ENCODE data around the gene TMOD1. TPM values are rescaled to one million over a fixed set of nuclear protein-coding genes. Genes with fewer than 3 reads are reported as not detected.
A peak's percentile ranks its signal among the peaks of the same experiment; 100 is the strongest.
"Not testable (repeated sequence)": the region's sequence is repeated elsewhere in the genome, so short reads cannot be mapped to it uniquely, and the experiment has no call there.

TMOD1 gene
- total and polyA plus RNA-seq, 4 experiments from 2014 or later = 2.1 to 3.3 (median 2.6) TPM

- ChIA-PET POLR2A (ENCODE audit: partially characterized antibody) (no interaction called here), CTCF (ENCODE audit: partially characterized antibody) (interaction anchor here (1.0 to 2.1 kb wide), 2 partner anchors 11 to 12 kb away, joined by 3 to 5 read pairs; no protein-coding TSS in a partner anchor)
- Mint-ChIP-seq H3K27me3 (no peaks in the 10 kb centered on the region), H3K27ac (no peak overlapping the region), H3K4me1 (no peaks in the 10 kb centered on the region), H3K36me3 (peaks cover 68 to 78% of the 10 kb centered on the region in 2 donors), H3K9me3 (peaks cover 0 to 9% (median 0%) of the 10 kb centered on the region in 8 donors), H3K4me3 (no peak overlapping the region)
- Histone ChIP-seq H3K4me3 (ENCODE audit: low read length in 2 of 2) (no peak overlapping the region), H3K4me1 (ENCODE audit: insufficient read depth, low read length) (no peaks in the 10 kb centered on the region), H3K27me3 (ENCODE audit: insufficient read depth, low read length) (no peaks in the 10 kb centered on the region), H3K36me3 (ENCODE audit: insufficient read depth, low read length) (peaks cover 21% of the 10 kb centered on the region), H3K27ac (ENCODE audit: low read depth, low read length) (no peak overlapping the region), H3K9me3 (ENCODE audit: control insufficient read depth in 1 of 2, low read length in 2 of 2) (no peaks in the 10 kb centered on the region)
- DNase-seq = no peak
- intact Hi-C loops (cut with micrococcal nuclease) = no loop called here
Measured at GRCh38 chr9:97480749-97481148, 20.7 kb upstream of the TMOD1 start.

- H3K9me3 ChIP-seq (ENCODE audit: control insufficient read depth in 1 of 2, low read length in 2 of 2) = no peaks in the 10 kb centered on the region
- no peaks in the 10 kb centered on the region for H3K27me3 ChIP-seq (ENCODE audit: insufficient read depth, low read length)
- Mint-ChIP-seq H3K36me3 (peaks cover 87 to 90% of the 10 kb centered on the region in 2 donors), H3K27me3 (no peaks in the 10 kb centered on the region), H3K27ac (no peak overlapping the region), H3K4me1 (no peaks in the 10 kb centered on the region), H3K4me3 (no peak overlapping the region), H3K9me3 (peaks cover 0 to 18% (median 8%) of the 10 kb centered on the region in 8 donors)
- H3K4me3 ChIP-seq (ENCODE audit: low read length in 2 of 2) = no peak overlapping the region
- POLR2A ChIA-PET (ENCODE audit: partially characterized antibody) = no interaction called here
- CTCF ChIA-PET (ENCODE audit: partially characterized antibody) = no interaction called here
- no peak for DNase-seq
- intact Hi-C loops (cut with micrococcal nuclease) = no loop called here
- no peak overlapping the region for H3K27ac ChIP-seq (ENCODE audit: low read depth, low read length)
- peaks cover 21% of the 10 kb centered on the region for H3K36me3 ChIP-seq (ENCODE audit: insufficient read depth, low read length)
- H3K4me1 ChIP-seq (ENCODE audit: insufficient read depth, low read length) = no peaks in the 10 kb centered on the region
Measured at GRCh38 chr9:97484134-97484533, 17.3 kb upstream of the TMOD1 start.

DNA sequence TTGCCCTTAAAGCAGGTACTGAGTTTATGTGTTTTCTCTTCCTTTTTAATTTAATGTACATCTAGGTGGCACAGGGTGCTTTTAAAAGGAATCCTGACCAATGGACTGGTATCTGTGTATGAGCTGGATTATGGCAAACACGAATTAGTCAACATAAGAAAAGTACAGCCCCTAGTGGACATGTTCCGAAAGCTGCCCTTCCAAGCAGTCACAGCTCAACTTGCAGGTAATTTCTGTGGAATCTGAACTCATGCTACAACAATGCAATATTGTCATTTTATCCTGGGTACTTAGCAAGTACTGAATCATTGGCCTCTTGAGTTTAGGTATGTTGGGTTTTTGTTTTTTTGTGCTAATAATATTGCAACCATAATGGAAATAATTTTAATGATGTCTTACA is 14.4 kb upstream of the TMOD1 start:
- no peaks in the 10 kb centered on the region for H3K27me3 ChIP-seq (ENCODE audit: insufficient read depth, low read length)
- no peaks in the 10 kb centered on the region for H3K9me3 ChIP-seq (ENCODE audit: control insufficient read depth in 1 of 2, low read length in 2 of 2)
- Mint-ChIP-seq H3K9me3 (peaks cover 0 to 15% (median 8%) of the 10 kb centered on the region in 8 donors), H3K4me1 (peaks cover 0 to 2% (median 0%) of the 10 kb centered on the region in 4 donors), H3K36me3 (peaks cover 86 to 88% of the 10 kb centered on the region in 2 donors), H3K27me3 (no peaks in the 10 kb centered on the region), H3K4me3 (no peak overlapping the region), H3K27ac (no peak overlapping the region)
- intact Hi-C loops (cut with micrococcal nuclease) = no loop called here
- DNase-seq = no peak
- POLR2A ChIA-PET (ENCODE audit: partially characterized antibody) = no interaction called here
- H3K4me3 ChIP-seq (ENCODE audit: low read length in 2 of 2) = no peak overlapping the region
- no peaks in the 10 kb centered on the region for H3K4me1 ChIP-seq (ENCODE audit: insufficient read depth, low read length)
- CTCF ChIA-PET (ENCODE audit: partially characterized antibody) = no interaction called here
- H3K27ac ChIP-seq (ENCODE audit: low read depth, low read length) = no peak overlapping the region
- peaks cover 10% of the 10 kb centered on the region for H3K36me3 ChIP-seq (ENCODE audit: insufficient read depth, low read length)

- H3K36me3 ChIP-seq (ENCODE audit: insufficient read depth, low read length) = peaks cover 3% of the 10 kb centered on the region
- ChIA-PET POLR2A (ENCODE audit: partially characterized antibody) (no interaction called here), CTCF (ENCODE audit: partially characterized antibody) (interaction anchor here (0.8 kb wide), 1 partner anchor 8 kb away, joined by 4 read pairs; no protein-coding TSS in a partner anchor)
- intact Hi-C loops (cut with micrococcal nuclease) = no loop called here
- H3K4me3 Mint-ChIP-seq = no peak overlapping the region
- no peaks in the 10 kb centered on the region for H3K9me3 ChIP-seq (ENCODE audit: control insufficient read depth in 1 of 2, low read length in 2 of 2)
- H3K4me3 ChIP-seq (ENCODE audit: low read length in 2 of 2) = no peak overlapping the region
- DNase-seq = no peak
- no peaks in the 10 kb centered on the region for H3K27me3 Mint-ChIP-seq
- H3K27me3 ChIP-seq (ENCODE audit: insufficient read depth, low read length) = no peaks in the 10 kb centered on the region
- peaks cover 88% of the 10 kb centered on the region in 2 donors for H3K36me3 Mint-ChIP-seq
- no peak overlapping the region for H3K27ac ChIP-seq (ENCODE audit: low read depth, low read length)
- peaks cover 0 to 14% (median 7%) of the 10 kb centered on the region in 8 donors for H3K9me3 Mint-ChIP-seq
- H3K27ac Mint-ChIP-seq = no peak overlapping the region
- no peaks in the 10 kb centered on the region for H3K4me1 ChIP-seq (ENCODE audit: insufficient read depth, low read length)
- peaks cover 0 to 2% (median 0%) of the 10 kb centered on the region in 4 donors for H3K4me1 Mint-ChIP-seq
Measured at GRCh38 chr9:97487861-97488260, 13.6 kb upstream of the TMOD1 start.

GRCh38 chr9:97491216-97491999 is 10.1 kb upstream of the TMOD1 start:
- Mint-ChIP-seq H3K4me1 (peaks cover 0 to 2% (median 0%) of the 10 kb centered on the region in 4 donors), H3K9me3 (peaks cover 0 to 14% (median 7%) of the 10 kb centered on the region in 8 donors), H3K4me3 (no peak overlapping the region), H3K36me3 (peaks cover 73 to 81% of the 10 kb centered on the region in 2 donors), H3K27ac (peak overlapping the region in 1 of 7 donors; percentile 62), H3K27me3 (no peaks in the 10 kb centered on the region)
- no peaks in the 10 kb centered on the region for H3K27me3 ChIP-seq (ENCODE audit: insufficient read depth, low read length)
- peaks cover 4% of the 10 kb centered on the region for H3K36me3 ChIP-seq (ENCODE audit: insufficient read depth, low read length)
- DNase-seq = no peak
- H3K4me1 ChIP-seq (ENCODE audit: insufficient read depth, low read length) = no peaks in the 10 kb centered on the region
- H3K27ac ChIP-seq (ENCODE audit: low read depth, low read length) = no peak overlapping the region
- H3K9me3 ChIP-seq (ENCODE audit: control insufficient read depth in 1 of 2, low read length in 2 of 2) = no peaks in the 10 kb centered on the region
- intact Hi-C loops (cut with micrococcal nuclease) = no loop called here
- CTCF ChIA-PET (ENCODE audit: partially characterized antibody) = interaction anchor here (0.7 to 0.9 kb wide), 2 partner anchors 9 to 10 kb away, joined by 3 read pairs; no protein-coding TSS in a partner anchor
- POLR2A ChIA-PET (ENCODE audit: partially characterized antibody) = no interaction called here
- H3K4me3 ChIP-seq (ENCODE audit: low read length in 2 of 2) = no peak overlapping the region

GRCh38 chr9:97497558-97498375 is 3.7 kb upstream of the TMOD1 start:
- CTCF ChIA-PET (ENCODE audit: partially characterized antibody); H3K9me3 ChIP-seq (ENCODE audit: control insufficient read depth in 1 of 2, low read length in 2 of 2); H3K27ac ChIP-seq (ENCODE audit: low read depth, low read length); intact Hi-C loops (cut with micrococcal nuclease); H3K4me3 Mint-ChIP-seq; H3K27me3 ChIP-seq (ENCODE audit: insufficient read depth, low read length); DNase-seq; H3K27ac Mint-ChIP-seq; H3K4me3 ChIP-seq (ENCODE audit: low read length in 2 of 2); H3K36me3 ChIP-seq (ENCODE audit: insufficient read depth, low read length); H3K9me3 Mint-ChIP-seq: not testable (repeated sequence)
- H3K36me3 Mint-ChIP-seq = peaks cover 27 to 32% of the 10 kb centered on the region in 2 donors
- peaks cover 15 to 20% of the 10 kb centered on the region in 2 donors for H3K27me3 Mint-ChIP-seq
- peaks cover 14% of the 10 kb centered on the region for H3K4me1 ChIP-seq (ENCODE audit: insufficient read depth, low read length)
- peaks cover 6 to 19% (median 13%) of the 10 kb centered on the region in 4 donors for H3K4me1 Mint-ChIP-seq
- POLR2A ChIA-PET (ENCODE audit: partially characterized antibody) = interaction anchor here (1.3 kb wide), 1 partner anchor 86 kb away, joined by 3 read pairs; the partner anchor contains the start of gene TDRD7

- H3K27ac Mint-ChIP-seq; intact Hi-C loops (cut with micrococcal nuclease); H3K4me3 Mint-ChIP-seq; CTCF ChIA-PET (ENCODE audit: partially characterized antibody); H3K36me3 ChIP-seq (ENCODE audit: insufficient read depth, low read length); H3K4me3 ChIP-seq (ENCODE audit: low read length in 2 of 2); DNase-seq; H3K27ac ChIP-seq (ENCODE audit: low read depth, low read length); H3K9me3 ChIP-seq (ENCODE audit: control insufficient read depth in 1 of 2, low read length in 2 of 2); POLR2A ChIA-PET (ENCODE audit: partially characterized antibody); H3K9me3 Mint-ChIP-seq: not testable (repeated sequence)
- H3K27me3 ChIP-seq (ENCODE audit: insufficient read depth, low read length) = peaks cover 16% of the 10 kb centered on the region
- H3K4me1 ChIP-seq (ENCODE audit: insufficient read depth, low read length) = peaks cover 20% of the 10 kb centered on the region
- H3K36me3 Mint-ChIP-seq = peaks cover 22 to 26% of the 10 kb centered on the region in 2 donors
- peaks cover 25 to 31% of the 10 kb centered on the region in 2 donors for H3K27me3 Mint-ChIP-seq
- H3K4me1 Mint-ChIP-seq = peaks cover 11 to 26% (median 19%) of the 10 kb centered on the region in 4 donors
Measured at GRCh38 chr9:97498846-97499245, 2.6 kb upstream of the TMOD1 start.

Data from CD4-positive, alpha-beta memory T cell (primary cell).